Tibial nerve (tissue), 4 donors: Measurements from ENCODE around the gene ISLR.

ENCODE experiments used
- EP300 ChIP-seq, 2 donors: sonication (generic); formaldehyde crosslinking; IDR thresholded peaks; one replicate each; pipeline ENCODE4 v1.6.1; 2017; ENCODE audit warnings: antibody characterized with exemption in 2 of 2, mild to moderate bottlenecking in 1 of 2
- POLR2A ChIP-seq, 2 donors: fragments of 450-650 bp; IDR thresholded peaks; one replicate each; pipeline ENCODE4 v1.6.1; 2017; ENCODE audit warnings: antibody characterized with exemption in 2 of 2, mild to moderate bottlenecking in 2 of 2, moderate library complexity in 2 of 2
- TF ChIP-seq, protein P1 (sequence below), 5 experiments: fragments of 200-600 bp in 3 of 5; fragments of 450-650 bp in 2 of 5; sonication (generic) in 3 of 5; IDR thresholded peaks; one replicate each; pipeline ENCODE4 v1.5.1; 2016 to 2019; ENCODE audit warnings: antibody characterized with exemption in 5 of 5, mild to moderate bottlenecking in 3 of 5, moderate library complexity in 2 of 5

DNA sequence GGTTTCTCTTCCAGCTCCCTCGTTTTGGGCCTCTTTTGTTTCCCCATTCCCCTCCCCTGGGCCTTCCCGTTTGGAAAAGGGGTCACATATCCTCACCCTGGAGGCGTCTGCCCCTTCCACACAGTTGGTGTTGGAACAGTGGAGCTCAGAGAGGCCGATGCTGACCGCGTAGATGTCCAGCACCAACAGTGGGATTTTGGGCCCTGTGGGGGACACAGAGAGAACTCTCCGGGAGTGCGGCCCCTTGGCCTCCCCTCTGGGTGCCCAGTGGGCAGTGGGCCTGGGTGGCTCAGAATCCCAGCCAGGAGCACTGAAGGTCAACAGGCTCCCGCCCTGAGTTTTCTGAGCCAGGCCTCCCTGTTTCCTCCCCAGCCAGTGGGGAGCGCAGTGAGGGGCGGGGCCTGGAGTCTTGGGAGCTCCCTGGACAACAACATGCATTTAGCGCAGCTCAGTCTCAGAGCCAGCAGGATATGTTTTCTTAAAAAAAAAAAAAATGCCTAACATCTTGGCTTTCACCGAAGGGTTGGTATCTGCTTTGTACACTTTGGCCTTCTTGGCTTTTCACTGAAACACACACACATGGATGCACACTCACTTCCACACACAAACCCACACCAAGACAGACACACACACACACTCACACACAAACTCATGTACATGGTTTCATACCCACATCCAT lies 670 bp upstream of the ISLR start:
- TF ChIP-seq, protein P1, sequence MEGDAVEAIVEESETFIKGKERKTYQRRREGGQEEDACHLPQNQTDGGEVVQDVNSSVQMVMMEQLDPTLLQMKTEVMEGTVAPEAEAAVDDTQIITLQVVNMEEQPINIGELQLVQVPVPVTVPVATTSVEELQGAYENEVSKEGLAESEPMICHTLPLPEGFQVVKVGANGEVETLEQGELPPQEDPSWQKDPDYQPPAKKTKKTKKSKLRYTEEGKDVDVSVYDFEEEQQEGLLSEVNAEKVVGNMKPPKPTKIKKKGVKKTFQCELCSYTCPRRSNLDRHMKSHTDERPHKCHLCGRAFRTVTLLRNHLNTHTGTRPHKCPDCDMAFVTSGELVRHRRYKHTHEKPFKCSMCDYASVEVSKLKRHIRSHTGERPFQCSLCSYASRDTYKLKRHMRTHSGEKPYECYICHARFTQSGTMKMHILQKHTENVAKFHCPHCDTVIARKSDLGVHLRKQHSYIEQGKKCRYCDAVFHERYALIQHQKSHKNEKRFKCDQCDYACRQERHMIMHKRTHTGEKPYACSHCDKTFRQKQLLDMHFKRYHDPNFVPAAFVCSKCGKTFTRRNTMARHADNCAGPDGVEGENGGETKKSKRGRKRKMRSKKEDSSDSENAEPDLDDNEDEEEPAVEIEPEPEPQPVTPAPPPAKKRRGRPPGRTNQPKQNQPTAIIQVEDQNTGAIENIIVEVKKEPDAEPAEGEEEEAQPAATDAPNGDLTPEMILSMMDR (IDR thresholded peaks at IDR 0.05), result peak in 1 of 5 experiments; percentile 7
- TF ChIP-seq POLR2A (IDR thresholded peaks at IDR 0.05) (no peak), EP300 (IDR thresholded peaks at IDR 0.05) (no peak)
